GM10248 (cell line): ENCODE results near the gene SOCS1.

ENCODE experiments used
- CTCF ChIA-PET: fragments of 300-600 bp; sonication (Branson Sonifier 250); formaldehyde crosslinking; extraction: SDS; loops from one replicate; lab custom pipeline; 2021; ENCODE audit warnings: antibody characterized with exemption; lab: Yijun Ruan, JAX
- POLR2A ChIA-PET: fragments of 350-650 bp; sonication (Branson Sonifier 250); formaldehyde crosslinking; extraction: SDS; loops from one replicate; lab custom pipeline; 2020; ENCODE audit warnings: antibody characterized with exemption; lab: Yijun Ruan, JAX
- DNase-seq: peaks from one replicate; pipeline ENCODE4 v3.0.0; 2012; ENCODE audit errors: extremely low spot score
- TF ChIP-seq, protein P1 (sequence below): IDR thresholded peaks from 2 replicates; pipeline ENCODE4 v1.5.1; 2012; ENCODE audit warnings: mild to moderate bottlenecking, low read depth; ENCODE audit errors: extremely low read depth, missing control alignments, control extremely low read depth

The SOCS1 gene

DNA sequence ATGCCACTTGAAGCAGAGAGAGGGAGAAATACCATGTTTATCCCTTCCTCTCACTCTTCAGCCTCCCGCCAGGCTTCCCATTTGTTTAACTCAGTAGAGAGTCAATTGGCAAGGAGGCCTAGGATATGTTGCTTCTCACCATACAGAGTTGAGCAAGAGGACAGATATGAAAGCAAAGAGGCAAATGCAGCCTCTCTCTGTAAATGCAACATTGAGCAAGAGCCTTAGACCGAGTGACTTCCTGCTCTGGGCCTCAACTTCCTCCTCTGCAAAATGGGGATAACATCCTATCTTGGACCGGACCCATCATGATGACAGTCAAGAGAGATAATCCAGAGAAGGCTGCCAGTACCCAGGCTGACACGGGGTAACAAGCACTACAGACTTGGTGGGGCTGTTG lies 36.8 kb downstream of the SOCS1 start:
- ChIA-PET POLR2A (no interaction called here), CTCF (interaction anchor here (1.1 to 2.5 kb wide), 5 partner anchors 9 to 37 kb away, joined by 3 to 10 read pairs (median 5); partner anchors contain the start of gene SOCS1)
- no peak for DNase-seq
- TF ChIP-seq, protein P1, sequence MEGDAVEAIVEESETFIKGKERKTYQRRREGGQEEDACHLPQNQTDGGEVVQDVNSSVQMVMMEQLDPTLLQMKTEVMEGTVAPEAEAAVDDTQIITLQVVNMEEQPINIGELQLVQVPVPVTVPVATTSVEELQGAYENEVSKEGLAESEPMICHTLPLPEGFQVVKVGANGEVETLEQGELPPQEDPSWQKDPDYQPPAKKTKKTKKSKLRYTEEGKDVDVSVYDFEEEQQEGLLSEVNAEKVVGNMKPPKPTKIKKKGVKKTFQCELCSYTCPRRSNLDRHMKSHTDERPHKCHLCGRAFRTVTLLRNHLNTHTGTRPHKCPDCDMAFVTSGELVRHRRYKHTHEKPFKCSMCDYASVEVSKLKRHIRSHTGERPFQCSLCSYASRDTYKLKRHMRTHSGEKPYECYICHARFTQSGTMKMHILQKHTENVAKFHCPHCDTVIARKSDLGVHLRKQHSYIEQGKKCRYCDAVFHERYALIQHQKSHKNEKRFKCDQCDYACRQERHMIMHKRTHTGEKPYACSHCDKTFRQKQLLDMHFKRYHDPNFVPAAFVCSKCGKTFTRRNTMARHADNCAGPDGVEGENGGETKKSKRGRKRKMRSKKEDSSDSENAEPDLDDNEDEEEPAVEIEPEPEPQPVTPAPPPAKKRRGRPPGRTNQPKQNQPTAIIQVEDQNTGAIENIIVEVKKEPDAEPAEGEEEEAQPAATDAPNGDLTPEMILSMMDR = no peak

DNA sequence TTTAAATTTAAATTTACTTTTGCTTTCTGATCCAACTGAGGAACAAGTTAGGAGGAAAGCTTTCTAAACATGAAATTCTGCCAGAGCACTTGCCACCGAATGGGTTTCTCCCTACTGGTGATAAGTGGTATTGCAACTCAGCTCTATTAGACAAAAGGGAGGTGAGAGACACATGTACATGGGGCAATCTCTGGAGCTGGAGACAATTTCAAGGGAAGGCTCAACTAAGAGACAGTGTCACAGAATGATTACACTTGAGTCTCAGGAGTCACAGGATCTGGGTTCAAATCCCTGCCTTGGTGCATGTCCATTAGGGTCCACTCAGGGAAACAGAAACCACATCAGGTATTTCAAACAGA lies 37.4 kb downstream of the SOCS1 start:
- CTCF ChIA-PET = interaction anchor here (0.9 to 2.5 kb wide), 8 partner anchors 9 to 37 kb away, joined by 3 to 10 read pairs (median 4); partner anchors contain the start of gene SOCS1

DNA sequence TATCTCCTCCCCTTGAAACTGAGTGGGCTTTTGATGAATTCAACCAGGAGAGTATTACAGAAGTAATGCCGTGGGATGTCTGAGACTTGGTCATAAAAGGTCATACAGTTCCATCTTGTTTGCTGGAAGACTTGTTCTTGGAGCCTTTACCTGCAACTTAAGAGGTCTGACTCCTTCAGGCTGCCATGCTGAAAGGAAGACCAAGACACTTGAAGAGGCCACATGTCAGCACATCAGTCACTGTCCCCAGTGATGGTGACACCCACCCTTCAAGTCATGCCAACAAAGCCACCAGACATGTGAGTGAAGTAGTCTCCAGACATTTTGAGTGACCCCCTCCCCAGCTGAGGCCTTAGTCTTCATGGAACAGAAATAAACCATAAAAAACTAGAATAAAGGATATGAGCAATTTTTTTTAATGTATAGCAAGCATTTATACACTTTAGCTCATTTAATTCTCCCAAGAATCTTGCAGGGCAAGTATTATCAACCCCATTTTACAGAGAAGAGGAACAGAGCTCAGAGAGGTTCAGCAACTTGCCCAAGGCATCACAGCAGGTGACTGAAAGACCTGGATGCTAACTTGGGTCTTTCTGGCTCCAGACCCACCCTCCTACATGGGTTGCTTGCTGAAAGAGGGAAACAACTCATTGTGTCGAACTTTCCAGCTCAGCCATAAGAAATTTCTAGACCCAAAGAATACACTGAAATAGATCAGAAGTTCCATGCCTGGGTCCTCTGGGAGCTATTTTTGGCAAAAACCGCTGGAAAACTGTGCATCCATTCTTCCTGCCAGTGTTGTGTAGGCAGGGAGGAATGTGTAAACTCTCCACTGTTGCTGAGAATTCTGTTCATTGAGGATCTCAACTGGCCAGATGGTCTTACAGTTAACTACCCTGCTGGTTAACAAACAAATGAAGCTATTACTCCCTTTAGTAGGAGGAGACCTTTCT lies 38.1 kb downstream of the SOCS1 start:
- POLR2A ChIA-PET = no interaction called here
- TF ChIP-seq, protein P1 = no peak
- DNase-seq = no peak
- CTCF ChIA-PET = interaction anchor here (0.9 to 2.5 kb wide), 10 partner anchors 8 to 314 kb away, joined by 3 to 10 read pairs (median 4); partner anchors contain the start of gene SOCS1

More for the DNA sequence above, 37.4 kb downstream of the SOCS1 start:
- DNase-seq = no peak
- POLR2A ChIA-PET = no interaction called here
- TF ChIP-seq, protein P1 = no peak

DNA sequence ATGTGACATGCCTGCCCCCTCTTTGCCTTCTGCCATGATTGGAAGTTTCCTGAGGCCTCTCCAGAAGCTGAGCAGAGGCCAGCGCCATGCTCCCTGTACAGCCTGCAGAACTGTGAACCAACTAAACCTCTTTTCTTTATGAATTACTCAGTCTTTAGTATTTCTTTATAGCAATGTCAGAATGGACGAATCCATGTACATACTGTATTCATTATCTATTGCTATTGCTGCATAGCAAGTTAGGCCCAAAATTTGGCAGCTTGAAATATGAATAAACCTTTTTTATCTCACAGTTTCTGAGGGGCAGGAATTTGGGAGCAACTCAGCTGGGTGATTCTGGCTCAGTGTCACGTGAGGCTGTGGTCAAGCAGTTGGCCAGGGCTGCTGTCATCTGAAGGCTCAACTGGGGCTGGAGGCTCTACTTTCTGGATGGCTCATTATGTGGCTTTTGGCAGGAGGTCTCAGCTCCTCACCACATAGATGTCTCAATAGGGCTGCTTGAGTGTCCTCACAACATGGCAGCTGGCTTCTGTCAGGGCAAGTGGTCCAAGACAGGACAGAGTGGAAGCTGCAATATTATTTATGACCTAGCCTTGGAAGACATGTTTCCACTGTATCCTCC lies 40.0 kb downstream of the SOCS1 start:
- TF ChIP-seq, protein P1 = no peak
- DNase-seq = no peak
- CTCF ChIA-PET = interaction anchor here (1.1 to 2.0 kb wide), 2 partner anchors 15 to 40 kb away, joined by 5 to 6 read pairs; partner anchors contain the start of gene SOCS1
- POLR2A ChIA-PET = no interaction called here

DNA sequence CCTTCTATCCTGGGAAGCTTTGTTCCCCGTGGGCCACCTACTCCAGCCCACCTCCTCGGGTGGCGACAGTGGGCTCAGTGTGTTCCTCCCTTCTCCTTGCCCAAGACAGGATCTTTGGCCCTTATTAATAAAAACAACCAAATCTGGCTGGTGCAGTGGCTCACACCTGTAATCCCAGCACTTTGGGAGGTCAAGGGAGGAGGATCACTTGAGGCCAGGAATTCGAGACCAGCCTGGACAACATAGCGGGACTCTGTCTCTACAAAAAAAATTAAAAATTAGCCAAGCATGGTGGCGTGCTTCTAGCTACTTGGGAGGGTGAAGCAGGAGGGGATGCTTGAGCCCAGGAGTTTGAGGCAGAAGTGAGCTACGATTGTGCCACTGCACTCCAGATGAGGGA lies 42.2 kb downstream of the SOCS1 start:
- DNase-seq = no peak
- ChIA-PET POLR2A (no interaction called here), CTCF (interaction anchor here (1.0 to 2.1 kb wide), 6 partner anchors 8 to 250 kb away, joined by 3 to 6 read pairs (median 4); no protein-coding TSS in a partner anchor)
- TF ChIP-seq, protein P1 = no peak

DNA sequence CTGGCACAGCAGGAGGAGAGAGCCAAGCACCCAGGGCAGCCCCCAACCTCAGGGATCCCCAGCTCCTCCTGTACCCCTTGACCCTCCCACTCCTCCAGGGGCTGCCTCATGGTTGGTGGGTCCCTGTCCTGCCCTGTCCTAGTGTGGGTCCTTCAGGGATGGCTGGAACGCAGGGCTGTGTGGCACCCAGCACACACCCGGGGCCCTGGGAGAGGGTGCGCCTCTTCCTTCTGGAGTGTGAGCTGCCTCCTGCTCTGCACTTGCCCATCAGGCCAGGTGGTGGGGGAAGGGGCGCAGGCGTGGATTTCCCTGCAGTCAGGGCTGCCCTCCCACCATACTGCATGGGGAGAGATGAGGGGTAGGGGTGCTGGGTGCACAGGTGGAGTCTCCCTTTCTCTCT lies 42.6 kb downstream of the SOCS1 start:
- POLR2A ChIA-PET = no interaction called here
- DNase-seq = no peak
- CTCF ChIA-PET = interaction anchor here (1.2 to 2.1 kb wide), 5 partner anchors 8 to 113 kb away, joined by 3 to 6 read pairs (median 4); no protein-coding TSS in a partner anchor
- TF ChIP-seq, protein P1 = no peak
